WTC11 (cell line): ENCODE measurements around the gene CYP51A1. TPM values are rescaled to one million over a fixed set of nuclear protein-coding genes. Genes with fewer than 3 reads are reported as not detected.

ENCODE experiments used
- CBFB ChIP-seq: sonication (generic); formaldehyde crosslinking; IDR thresholded peaks from 2 replicates; pipeline ENCODE4 v1.8.1; 2022; ENCODE audit warnings: mild to moderate bottlenecking, low read depth, missing genetic modification reagents
- CREB1 ChIP-seq: sonication (generic); formaldehyde crosslinking; IDR thresholded peaks from 2 replicates; pipeline ENCODE4 v1.8.0; 2023; ENCODE audit warnings: mild to moderate bottlenecking, missing genetic modification reagents
- ELF4 ChIP-seq: sonication (generic); formaldehyde crosslinking; IDR thresholded peaks from 2 replicates; pipeline ENCODE4 v1.8.1; 2022; ENCODE audit warnings: low read depth, mild to moderate bottlenecking, moderate library complexity, missing genetic modification reagents
- EMX1 ChIP-seq: fragments of 250-450 bp; sonication (Bioruptor Pico); IDR thresholded peaks from 2 replicates; pipeline ENCODE4 v1.8.0; 2021; ENCODE audit warnings: mild to moderate bottlenecking
- ETV6 ChIP-seq: sonication (generic); formaldehyde crosslinking; IDR thresholded peaks from 2 replicates; pipeline ENCODE4 v1.8.1; 2022; ENCODE audit warnings: mild to moderate bottlenecking, missing genetic modification reagents
- FOXK1 ChIP-seq: sonication (generic); formaldehyde crosslinking; IDR thresholded peaks from 2 replicates; pipeline ENCODE4 v1.8.0; 2022; ENCODE audit warnings: mild to moderate bottlenecking, moderate library complexity, missing genetic modification reagents
- FOXP1 ChIP-seq: sonication (generic); formaldehyde crosslinking; IDR thresholded peaks from 2 replicates; pipeline ENCODE4 v1.8.0; 2022; ENCODE audit warnings: missing genetic modification reagents, mild to moderate bottlenecking, moderate library complexity, borderline replicate concordance
- GABPB1 ChIP-seq: sonication (generic); formaldehyde crosslinking; IDR thresholded peaks from 2 replicates; pipeline ENCODE4 v1.8.1; 2023; ENCODE audit warnings: mild to moderate bottlenecking, missing genetic modification reagents
- KAT7 ChIP-seq: sonication (generic); formaldehyde crosslinking; IDR thresholded peaks from 2 replicates; pipeline ENCODE4 v1.8.1; 2023; ENCODE audit warnings: missing genetic modification reagents, mild to moderate bottlenecking, borderline replicate concordance
- MYBL2 ChIP-seq: sonication (generic); formaldehyde crosslinking; IDR thresholded peaks from 2 replicates; pipeline ENCODE4 v1.8.1; 2023; ENCODE audit warnings: mild to moderate bottlenecking, moderate library complexity, missing genetic modification reagents
- NR3C1 ChIP-seq: sonication (generic); formaldehyde crosslinking; conservative IDR thresholded peaks from 2 replicates; pipeline ENCODE4 v1.8.1; 2023; ENCODE audit warnings: low read depth, mild to moderate bottlenecking, missing genetic modification reagents
- SMAD3 ChIP-seq: sonication (generic); formaldehyde crosslinking; IDR thresholded peaks from 2 replicates; pipeline ENCODE4 v1.8.0; 2022; ENCODE audit warnings: missing genetic modification reagents, mild to moderate bottlenecking, borderline replicate concordance
- SMAD4 ChIP-seq: sonication (generic); formaldehyde crosslinking; IDR thresholded peaks from 2 replicates; pipeline ENCODE4 v1.8.0; 2022; ENCODE audit warnings: mild to moderate bottlenecking, missing genetic modification reagents
- TCF7 ChIP-seq: sonication (generic); formaldehyde crosslinking; IDR thresholded peaks from 2 replicates; pipeline ENCODE4 v1.8.0; 2022; ENCODE audit warnings: mild to moderate bottlenecking, low read depth, missing genetic modification reagents, moderate library complexity
- TEAD4 ChIP-seq: sonication (generic); formaldehyde crosslinking; IDR thresholded peaks from 2 replicates; pipeline ENCODE4 v1.8.0; 2022; ENCODE audit warnings: mild to moderate bottlenecking, missing genetic modification reagents
- ZBTB21 ChIP-seq: sonication (generic); formaldehyde crosslinking; IDR thresholded peaks from 2 replicates; pipeline ENCODE4 v1.8.1; 2023; ENCODE audit warnings: mild to moderate bottlenecking, missing genetic modification reagents, borderline replicate concordance
- ZNF121 ChIP-seq: sonication (generic); formaldehyde crosslinking; IDR thresholded peaks from 2 replicates; pipeline ENCODE4 v1.8.0; 2023; ENCODE audit warnings: missing genetic modification reagents
- ZNF232 ChIP-seq: sonication (generic); formaldehyde crosslinking; IDR thresholded peaks from 2 replicates; pipeline ENCODE4 v1.8.0; 2022; ENCODE audit warnings: mild to moderate bottlenecking, missing genetic modification reagents
- ZNF263 ChIP-seq: sonication (generic); formaldehyde crosslinking; IDR thresholded peaks from 2 replicates; pipeline ENCODE4 v1.8.1; 2022; ENCODE audit warnings: low read depth, mild to moderate bottlenecking, moderate library complexity, missing genetic modification reagents
- ZNF317 ChIP-seq: sonication (generic); formaldehyde crosslinking; IDR thresholded peaks from 2 replicates; pipeline ENCODE4 v1.8.1; 2023; ENCODE audit warnings: low read depth, mild to moderate bottlenecking, moderate library complexity, missing genetic modification reagents, borderline replicate concordance
- ZNF671 ChIP-seq: fragments of 250-450 bp; sonication (Bioruptor Pico); IDR thresholded peaks from 2 replicates; pipeline ENCODE4 v1.8.0; 2021; ENCODE audit warnings: mild to moderate bottlenecking
- total RNA-seq: library from RNA; stranded (reverse); gene quantifications from 3 replicates; pipeline ENCODE4 v1.2.3, GENCODE V29; 2021
- TF ChIP-seq, protein P1 (sequence below): fragments of 200-600 bp; IDR thresholded peaks from 2 replicates; pipeline ENCODE4 v1.8.0; 2022; ENCODE audit warnings: antibody characterized with exemption
- TF ChIP-seq, protein P2 (sequence below): fragments of 250-450 bp; sonication (Bioruptor Pico); IDR thresholded peaks from 2 replicates; pipeline ENCODE4 v1.9.0; 2021; ENCODE audit warnings: mild to moderate bottlenecking, borderline replicate concordance
- TF ChIP-seq, protein P3 (sequence below): sonication (generic); formaldehyde crosslinking; IDR thresholded peaks from 2 replicates; pipeline ENCODE4 v1.8.1; 2023; ENCODE audit warnings: mild to moderate bottlenecking, missing genetic modification reagents
- TF ChIP-seq, protein P4 (sequence below): fragments of 250-450 bp; sonication (Bioruptor Pico); IDR thresholded peaks from 2 replicates; pipeline ENCODE4 v2.1.2; 2022; ENCODE audit warnings: mild to moderate bottlenecking, moderate library complexity
- TF ChIP-seq, protein P5 (sequence below): sonication (generic); formaldehyde crosslinking; IDR thresholded peaks from 2 replicates; pipeline ENCODE4 v1.8.1; 2022; ENCODE audit warnings: missing genetic modification reagents, borderline replicate concordance
- TF ChIP-seq, protein P6 (sequence below): fragments of 250-450 bp; sonication (Bioruptor Pico); IDR thresholded peaks from 2 replicates; pipeline ENCODE4 v1.9.0; 2021; ENCODE audit warnings: moderate library complexity, mild to moderate bottlenecking, inconsistent platforms, borderline replicate concordance
- TF ChIP-seq, protein P7 (sequence below): fragments of 250-450 bp; sonication (Bioruptor Pico); IDR thresholded peaks from 2 replicates; pipeline ENCODE4 v1.9.0; 2021; ENCODE audit warnings: mild to moderate bottlenecking

Gene CYP51A1
- total RNA-seq, 1 experiment from 2014 or later, result 81.4 TPM

DNA sequence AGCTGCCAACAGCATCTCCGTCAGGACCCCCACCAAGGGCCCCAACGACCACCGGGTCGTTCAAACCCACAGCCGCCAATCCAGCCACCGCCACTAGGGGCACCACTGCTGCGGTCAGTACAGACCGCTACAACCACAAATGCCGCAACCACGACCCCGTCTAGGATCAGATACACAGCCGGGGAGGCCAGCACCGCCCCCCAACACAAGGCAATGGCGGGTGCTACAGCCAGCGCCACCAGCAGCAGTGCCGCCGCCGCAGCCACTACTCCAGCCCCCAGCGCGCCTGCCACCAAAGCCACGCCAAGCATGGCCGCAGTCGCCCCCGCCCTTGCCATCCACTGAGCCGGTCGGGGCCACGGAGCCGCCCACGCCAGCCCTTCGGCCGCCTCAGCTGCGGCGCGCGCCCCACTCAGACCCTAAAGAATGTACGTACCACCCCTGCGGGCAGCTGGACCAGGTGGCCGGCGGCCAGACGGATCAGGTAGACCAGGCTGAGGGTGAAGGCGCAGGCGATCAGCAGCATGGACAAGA is 473 bp downstream of the CYP51A1 start (continued):
- TF ChIP-seq EMX1 (CRISPR knock-in tag) (no peak), TEAD4 (CRISPR knock-in tag) (peak; percentile 11; the same call in 1 of the 2 replicates), CBFB (CRISPR knock-in tag) (no peak), GABPB1 (CRISPR knock-in tag) (no peak), TCF7 (CRISPR knock-in tag) (no peak), ZNF121 (no peak), NR3C1 (CRISPR knock-in tag) (no peak), KAT7 (peak; percentile 77; the same call in 1 of the 2 replicates), ZNF232 (CRISPR knock-in tag) (0 out of 2 replicates have a peak, but pooled peaks have one; percentile 18), ELF4 (CRISPR knock-in tag) (no peak), ZNF317 (CRISPR knock-in tag) (no peak), CREB1 (CRISPR knock-in tag) (no peak; the same call in 1 of the 2 replicates), ZBTB21 (CRISPR knock-in tag) (no peak), SMAD3 (CRISPR knock-in tag) (peak; percentile 25; the same call in 1 of the 2 replicates), SMAD4 (CRISPR knock-in tag) (no peak), ETV6 (CRISPR knock-in tag) (no peak), MYBL2 (CRISPR knock-in tag) (no peak), ZNF671 (no peak), FOXK1 (CRISPR knock-in tag) (no peak; the same call in 1 of the 2 replicates), ZNF263 (no peak), FOXP1 (CRISPR knock-in tag) (no peak)
- TF ChIP-seq, protein P1, sequence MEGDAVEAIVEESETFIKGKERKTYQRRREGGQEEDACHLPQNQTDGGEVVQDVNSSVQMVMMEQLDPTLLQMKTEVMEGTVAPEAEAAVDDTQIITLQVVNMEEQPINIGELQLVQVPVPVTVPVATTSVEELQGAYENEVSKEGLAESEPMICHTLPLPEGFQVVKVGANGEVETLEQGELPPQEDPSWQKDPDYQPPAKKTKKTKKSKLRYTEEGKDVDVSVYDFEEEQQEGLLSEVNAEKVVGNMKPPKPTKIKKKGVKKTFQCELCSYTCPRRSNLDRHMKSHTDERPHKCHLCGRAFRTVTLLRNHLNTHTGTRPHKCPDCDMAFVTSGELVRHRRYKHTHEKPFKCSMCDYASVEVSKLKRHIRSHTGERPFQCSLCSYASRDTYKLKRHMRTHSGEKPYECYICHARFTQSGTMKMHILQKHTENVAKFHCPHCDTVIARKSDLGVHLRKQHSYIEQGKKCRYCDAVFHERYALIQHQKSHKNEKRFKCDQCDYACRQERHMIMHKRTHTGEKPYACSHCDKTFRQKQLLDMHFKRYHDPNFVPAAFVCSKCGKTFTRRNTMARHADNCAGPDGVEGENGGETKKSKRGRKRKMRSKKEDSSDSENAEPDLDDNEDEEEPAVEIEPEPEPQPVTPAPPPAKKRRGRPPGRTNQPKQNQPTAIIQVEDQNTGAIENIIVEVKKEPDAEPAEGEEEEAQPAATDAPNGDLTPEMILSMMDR, result peak; percentile 93
- TF ChIP-seq, protein P2, sequence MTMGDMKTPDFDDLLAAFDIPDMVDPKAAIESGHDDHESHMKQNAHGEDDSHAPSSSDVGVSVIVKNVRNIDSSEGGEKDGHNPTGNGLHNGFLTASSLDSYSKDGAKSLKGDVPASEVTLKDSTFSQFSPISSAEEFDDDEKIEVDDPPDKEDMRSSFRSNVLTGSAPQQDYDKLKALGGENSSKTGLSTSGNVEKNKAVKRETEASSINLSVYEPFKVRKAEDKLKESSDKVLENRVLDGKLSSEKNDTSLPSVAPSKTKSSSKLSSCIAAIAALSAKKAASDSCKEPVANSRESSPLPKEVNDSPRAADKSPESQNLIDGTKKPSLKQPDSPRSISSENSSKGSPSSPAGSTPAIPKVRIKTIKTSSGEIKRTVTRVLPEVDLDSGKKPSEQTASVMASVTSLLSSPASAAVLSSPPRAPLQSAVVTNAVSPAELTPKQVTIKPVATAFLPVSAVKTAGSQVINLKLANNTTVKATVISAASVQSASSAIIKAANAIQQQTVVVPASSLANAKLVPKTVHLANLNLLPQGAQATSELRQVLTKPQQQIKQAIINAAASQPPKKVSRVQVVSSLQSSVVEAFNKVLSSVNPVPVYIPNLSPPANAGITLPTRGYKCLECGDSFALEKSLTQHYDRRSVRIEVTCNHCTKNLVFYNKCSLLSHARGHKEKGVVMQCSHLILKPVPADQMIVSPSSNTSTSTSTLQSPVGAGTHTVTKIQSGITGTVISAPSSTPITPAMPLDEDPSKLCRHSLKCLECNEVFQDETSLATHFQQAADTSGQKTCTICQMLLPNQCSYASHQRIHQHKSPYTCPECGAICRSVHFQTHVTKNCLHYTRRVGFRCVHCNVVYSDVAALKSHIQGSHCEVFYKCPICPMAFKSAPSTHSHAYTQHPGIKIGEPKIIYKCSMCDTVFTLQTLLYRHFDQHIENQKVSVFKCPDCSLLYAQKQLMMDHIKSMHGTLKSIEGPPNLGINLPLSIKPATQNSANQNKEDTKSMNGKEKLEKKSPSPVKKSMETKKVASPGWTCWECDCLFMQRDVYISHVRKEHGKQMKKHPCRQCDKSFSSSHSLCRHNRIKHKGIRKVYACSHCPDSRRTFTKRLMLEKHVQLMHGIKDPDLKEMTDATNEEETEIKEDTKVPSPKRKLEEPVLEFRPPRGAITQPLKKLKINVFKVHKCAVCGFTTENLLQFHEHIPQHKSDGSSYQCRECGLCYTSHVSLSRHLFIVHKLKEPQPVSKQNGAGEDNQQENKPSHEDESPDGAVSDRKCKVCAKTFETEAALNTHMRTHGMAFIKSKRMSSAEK (CRISPR knock-in tag), result no peak
- TF ChIP-seq, protein P3, sequence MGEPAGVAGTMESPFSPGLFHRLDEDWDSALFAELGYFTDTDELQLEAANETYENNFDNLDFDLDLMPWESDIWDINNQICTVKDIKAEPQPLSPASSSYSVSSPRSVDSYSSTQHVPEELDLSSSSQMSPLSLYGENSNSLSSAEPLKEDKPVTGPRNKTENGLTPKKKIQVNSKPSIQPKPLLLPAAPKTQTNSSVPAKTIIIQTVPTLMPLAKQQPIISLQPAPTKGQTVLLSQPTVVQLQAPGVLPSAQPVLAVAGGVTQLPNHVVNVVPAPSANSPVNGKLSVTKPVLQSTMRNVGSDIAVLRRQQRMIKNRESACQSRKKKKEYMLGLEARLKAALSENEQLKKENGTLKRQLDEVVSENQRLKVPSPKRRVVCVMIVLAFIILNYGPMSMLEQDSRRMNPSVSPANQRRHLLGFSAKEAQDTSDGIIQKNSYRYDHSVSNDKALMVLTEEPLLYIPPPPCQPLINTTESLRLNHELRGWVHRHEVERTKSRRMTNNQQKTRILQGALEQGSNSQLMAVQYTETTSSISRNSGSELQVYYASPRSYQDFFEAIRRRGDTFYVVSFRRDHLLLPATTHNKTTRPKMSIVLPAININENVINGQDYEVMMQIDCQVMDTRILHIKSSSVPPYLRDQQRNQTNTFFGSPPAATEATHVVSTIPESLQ (CRISPR knock-in tag), result no peak
- TF ChIP-seq, protein P4, sequence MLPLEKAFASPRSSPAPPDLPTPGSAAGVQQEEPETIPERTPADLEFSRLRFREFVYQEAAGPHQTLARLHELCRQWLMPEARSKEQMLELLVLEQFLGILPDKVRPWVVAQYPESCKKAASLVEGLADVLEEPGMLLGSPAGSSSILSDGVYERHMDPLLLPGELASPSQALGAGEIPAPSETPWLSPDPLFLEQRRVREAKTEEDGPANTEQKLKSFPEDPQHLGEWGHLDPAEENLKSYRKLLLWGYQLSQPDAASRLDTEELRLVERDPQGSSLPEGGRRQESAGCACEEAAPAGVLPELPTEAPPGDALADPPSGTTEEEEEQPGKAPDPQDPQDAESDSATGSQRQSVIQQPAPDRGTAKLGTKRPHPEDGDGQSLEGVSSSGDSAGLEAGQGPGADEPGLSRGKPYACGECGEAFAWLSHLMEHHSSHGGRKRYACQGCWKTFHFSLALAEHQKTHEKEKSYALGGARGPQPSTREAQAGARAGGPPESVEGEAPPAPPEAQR (CRISPR knock-in tag), result no peak
- TF ChIP-seq, protein P5, sequence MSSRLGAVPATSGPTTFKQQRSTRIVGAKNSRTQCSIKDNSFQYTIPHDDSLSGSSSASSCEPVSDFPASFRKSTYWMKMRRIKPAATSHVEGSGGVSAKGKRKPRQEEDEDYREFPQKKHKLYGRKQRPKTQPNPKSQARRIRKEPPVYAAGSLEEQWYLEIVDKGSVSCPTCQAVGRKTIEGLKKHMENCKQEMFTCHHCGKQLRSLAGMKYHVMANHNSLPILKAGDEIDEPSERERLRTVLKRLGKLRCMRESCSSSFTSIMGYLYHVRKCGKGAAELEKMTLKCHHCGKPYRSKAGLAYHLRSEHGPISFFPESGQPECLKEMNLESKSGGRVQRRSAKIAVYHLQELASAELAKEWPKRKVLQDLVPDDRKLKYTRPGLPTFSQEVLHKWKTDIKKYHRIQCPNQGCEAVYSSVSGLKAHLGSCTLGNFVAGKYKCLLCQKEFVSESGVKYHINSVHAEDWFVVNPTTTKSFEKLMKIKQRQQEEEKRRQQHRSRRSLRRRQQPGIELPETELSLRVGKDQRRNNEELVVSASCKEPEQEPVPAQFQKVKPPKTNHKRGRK (CRISPR knock-in tag), result no peak
- TF ChIP-seq, protein P6, sequence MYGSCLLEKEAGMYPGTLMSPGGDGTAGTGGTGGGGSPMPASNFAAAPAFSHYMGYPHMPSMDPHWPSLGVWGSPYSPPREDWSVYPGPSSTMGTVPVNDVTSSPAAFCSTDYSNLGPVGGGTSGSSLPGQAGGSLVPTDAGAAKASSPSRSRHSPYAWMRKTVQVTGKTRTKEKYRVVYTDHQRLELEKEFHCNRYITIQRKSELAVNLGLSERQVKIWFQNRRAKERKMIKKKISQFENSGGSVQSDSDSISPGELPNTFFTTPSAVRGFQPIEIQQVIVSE (CRISPR knock-in tag), result no peak
- TF ChIP-seq, protein P7, sequence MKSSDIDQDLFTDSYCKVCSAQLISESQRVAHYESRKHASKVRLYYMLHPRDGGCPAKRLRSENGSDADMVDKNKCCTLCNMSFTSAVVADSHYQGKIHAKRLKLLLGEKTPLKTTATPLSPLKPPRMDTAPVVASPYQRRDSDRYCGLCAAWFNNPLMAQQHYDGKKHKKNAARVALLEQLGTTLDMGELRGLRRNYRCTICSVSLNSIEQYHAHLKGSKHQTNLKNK (CRISPR knock-in tag), result no peak
